Lung microvascular endothelial cell (primary cell): ENCODE results near the gene CLMP. TPM values are rescaled to one million over a fixed set of nuclear protein-coding genes. Genes with fewer than 3 reads are reported as not detected.
"Not testable (repeated sequence)": the region's sequence is repeated elsewhere in the genome, so short reads cannot be mapped to it uniquely, and the experiment has no call there.

Experiments
- DNase-seq, 2 donors: peaks; one replicate each; pipeline versions ENCODE4 v3.0.0 to v3.0.0-alpha.2; 2010; ENCODE audit warnings: low read depth in 2 of 2
- total RNA-seq: library from RNA; depleted of rRNA; stranded (reverse); fragments of >200 nt; gene quantifications from 2 replicates; pipeline ENCODE4 v1.2.1, GENCODE V29; 2014

The CLMP gene
- total RNA-seq, 1 donor from 2014 or later = not detected

DNA sequence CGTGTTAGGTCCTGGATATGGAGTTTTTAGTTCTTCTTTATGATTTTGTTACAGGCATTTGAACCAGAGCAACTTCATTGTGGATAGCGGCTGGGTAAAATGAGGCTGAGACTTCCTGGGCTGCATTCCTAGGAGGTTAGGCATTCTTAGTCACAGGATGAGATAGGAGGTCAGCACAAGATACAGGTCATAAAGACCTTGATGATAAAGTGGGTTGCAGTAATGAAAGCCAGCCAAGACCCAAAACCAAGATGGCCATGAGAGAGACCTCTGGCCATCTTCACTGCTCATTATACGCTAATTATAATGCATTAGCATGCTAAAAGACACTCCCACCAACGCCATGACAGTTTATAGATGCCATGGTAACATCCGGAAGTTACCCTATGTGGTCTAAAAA, 23.4 kb upstream of the CLMP start:
- peak in 1 of 2 donors; percentile 20 for DNase-seq

DNA sequence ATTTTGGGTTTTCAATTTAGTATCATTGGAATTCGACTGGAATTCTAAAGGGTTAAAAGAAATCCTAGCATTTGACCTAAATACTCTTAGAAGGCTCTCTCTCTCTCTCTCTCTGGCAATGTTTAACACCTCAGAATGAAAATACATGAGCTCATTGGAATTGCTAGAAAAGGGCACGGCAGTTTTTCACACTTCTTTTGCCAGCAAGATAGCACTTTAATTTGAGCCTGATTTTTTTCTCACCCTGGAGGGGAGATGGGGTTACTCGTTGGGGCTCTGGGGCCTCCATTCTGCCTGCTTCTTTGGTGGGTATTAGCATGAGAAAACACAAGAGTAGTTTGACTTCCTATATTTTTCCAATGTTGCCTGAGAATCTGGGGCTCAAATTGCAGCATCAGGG, 22.8 kb upstream of the CLMP start:
- no peak for DNase-seq

DNA sequence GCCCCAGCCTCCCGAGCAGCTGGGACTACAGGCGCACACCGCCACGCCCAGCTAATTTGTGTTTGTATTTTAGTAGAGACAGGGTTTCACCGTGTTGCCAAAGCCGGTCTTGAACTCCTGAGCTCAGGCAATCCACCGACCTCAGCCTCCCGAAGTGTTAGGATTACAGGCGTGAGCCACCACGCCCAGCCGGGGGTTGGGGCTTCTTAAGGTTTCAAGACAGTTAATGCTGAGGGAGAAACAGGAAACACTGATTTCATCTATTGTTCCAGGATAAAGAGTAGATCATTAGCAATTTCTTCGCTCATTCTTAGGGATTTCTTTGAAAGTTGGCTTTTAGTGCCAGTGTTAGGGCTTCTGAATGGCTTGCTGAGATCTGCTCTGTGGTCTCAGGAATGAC, 21.2 kb upstream of the CLMP start:
- DNase-seq = peak in 1 of 2 donors; percentile 52

DNA sequence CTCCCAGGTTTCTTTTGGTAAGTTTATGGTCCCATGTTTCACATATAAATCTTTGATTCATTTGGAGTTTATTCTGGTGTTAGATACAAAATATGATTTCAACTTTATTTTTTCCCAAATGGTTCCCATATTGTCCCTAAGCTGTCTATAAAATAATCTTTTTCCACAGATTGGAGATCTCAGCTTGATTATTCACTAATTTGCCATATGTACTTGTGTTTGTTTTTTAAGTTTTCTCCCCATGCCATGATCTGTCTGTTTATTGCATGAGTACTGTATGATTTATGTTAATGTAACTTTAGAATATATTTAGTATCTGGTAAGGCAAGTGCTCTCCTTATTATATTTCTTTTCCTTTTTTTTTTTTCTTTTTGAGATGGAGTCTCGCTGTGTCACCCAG, 19.9 kb upstream of the CLMP start:
- DNase-seq = no peak

DNA sequence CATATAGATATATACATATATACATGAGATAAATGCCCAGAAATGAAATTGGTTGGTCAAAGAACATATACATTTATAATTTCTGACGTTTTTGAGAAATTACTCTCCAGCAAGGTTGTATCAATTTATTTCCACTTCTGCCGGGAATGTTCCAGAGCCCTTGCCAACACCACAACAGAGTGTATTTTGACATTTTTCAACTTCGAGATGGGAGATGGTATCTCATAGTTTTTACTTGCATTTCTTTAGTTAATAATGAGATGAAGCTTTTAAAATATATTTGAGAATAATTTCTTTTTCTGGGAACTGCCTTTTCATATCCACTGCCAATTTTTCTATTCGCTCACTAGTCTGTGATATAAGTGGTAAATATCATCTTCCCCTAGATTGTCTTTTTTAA, 19.3 kb upstream of the CLMP start:
- DNase-seq = no peak

DNA sequence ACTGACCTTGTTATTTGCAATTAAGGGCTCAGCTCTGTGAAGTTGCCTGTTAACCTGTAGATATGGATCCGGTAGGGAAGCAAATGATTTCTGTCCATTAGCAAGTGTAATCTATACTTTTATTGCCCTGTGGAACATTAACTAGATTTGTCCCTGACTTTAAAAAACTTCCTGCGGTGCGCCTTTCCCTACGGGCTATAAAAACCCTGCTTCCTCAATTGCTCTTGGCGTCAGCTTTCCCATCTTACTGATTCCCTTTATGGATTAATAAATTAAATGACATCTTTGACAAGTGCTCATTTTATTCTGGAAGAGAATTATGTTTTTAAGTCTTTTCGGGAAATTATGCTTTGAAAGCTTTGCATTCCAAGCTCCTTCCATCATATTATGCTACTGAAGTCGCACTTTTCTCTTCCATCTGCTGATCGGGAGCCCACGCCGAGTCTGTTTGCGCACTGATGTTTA, 18.3 kb upstream of the CLMP start:
- DNase-seq = no peak

DNA sequence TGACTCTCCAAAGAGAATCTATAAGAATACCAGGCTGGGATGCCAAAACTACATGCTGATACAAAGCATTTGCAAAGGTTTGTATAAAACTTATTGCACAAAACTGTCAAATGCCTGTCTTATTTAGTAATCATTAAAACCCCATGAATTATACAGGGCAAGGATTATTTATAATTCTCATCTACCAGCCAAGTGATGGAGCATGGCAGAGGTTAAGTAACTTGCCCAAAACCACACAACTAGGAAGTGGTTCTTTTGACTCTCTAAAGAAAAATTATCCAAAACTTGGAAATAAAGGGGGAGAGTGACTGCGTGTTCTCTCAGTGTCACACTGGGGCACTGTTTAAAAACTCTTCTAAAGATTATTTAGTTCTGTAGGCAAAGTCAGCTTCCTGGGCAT, 17.4 kb upstream of the CLMP start:
- no peak for DNase-seq

DNA sequence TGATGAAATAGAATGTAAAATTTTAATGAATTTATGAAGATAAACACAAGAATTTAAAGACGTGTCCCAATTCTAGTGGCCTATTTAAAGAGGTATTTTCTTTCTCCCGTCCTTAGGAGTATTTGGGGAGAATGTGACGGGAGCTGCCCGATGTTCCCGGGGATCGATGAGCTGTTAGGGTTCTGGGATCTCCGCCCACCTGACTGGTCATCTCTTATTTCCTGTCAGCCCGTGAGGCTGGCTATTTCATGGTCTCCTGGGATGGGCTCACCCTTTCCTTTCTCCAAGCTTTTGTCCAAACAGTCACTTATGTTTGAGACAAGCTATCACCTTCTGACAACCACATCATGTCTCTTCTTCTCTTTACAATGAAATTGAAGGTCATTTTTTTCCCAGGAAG, 16.9 kb upstream of the CLMP start:
- DNase-seq = no peak

DNA sequence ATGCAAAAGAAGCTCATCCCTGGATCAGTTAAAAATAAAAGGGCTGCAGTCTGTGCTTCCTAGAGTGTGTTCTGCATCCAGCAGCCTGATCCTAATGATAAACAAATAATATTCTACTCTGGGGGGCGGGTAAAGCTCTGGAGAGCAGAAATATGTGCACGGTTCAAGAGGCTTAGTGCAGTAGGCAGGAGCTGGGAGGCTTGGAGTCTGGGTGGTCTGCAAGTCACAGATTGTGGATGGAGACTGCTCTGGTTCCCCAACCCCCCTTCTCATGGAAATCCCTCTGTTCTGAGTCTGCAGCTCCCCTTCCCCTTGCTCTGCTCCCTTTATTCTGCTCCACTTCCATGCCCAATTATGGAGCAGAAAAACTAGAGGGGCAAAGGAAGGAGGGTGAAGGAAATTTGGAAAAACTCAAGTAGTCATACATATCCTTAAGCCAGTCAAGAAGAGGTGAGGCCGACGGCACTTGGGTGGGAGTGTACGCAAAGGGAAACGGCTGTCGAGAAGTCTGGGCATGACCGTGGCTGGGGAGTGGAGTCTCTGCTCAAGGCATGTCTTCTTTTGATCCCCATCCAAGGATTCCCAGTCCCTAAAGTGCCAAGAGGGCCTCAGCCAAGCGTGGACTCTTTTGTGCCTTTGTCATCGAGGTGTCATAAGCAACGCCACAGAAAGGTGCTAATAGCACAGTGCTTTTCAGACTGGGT, 16.3 kb upstream of the CLMP start:
- DNase-seq = no peak

DNA sequence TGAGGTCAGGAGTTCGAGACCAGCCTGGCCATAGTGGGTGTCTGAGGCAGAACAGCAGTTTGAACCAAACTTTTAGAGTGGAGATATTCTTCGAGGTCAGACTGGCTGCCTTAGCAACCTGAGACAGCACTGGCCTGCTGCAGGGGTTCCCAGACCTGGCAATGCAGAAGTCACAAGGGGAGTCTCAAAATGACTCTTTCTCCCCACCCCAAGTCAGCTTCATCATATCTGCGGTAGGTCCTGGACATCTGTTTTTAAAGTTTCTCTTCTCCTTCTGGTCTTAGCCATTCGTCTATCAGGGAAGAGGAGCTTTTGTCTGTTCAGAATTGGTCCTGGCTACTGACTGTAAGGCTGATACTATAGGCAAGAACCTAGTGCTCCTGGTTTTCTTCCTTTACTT, 14.5 kb upstream of the CLMP start:
- no peak for DNase-seq

DNA sequence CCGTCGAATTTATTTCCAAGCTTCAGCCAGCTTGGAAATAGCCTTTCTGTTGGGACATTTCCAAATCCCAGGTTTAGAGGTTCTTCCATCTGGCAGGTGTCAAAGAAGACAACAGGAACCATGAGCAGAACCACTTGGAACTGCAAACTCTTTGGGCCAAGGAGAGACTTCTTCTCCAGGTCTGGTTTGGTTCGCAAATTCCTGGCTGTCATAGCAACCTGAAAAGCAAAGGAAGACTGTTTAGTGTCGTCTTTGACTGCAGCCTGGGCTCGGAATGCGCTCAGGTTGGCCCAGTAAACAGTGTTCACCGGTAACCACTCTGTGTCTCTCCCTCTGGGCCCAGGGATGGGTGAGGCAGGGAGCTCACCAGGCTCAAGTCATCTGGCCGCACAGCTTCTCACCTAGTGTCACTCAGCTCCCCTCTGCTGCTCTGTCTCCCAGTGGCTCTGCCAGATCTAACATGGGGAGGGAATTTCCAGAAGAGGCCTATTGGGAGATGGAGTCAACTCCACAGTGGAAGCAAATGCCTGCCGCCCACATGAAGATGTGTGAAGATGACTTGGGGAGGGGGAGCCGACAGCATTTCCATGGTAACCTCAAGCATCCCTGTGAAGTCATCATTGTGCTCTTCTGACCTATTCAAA, 11.9 kb upstream of the CLMP start:
- no peak for DNase-seq

DNA sequence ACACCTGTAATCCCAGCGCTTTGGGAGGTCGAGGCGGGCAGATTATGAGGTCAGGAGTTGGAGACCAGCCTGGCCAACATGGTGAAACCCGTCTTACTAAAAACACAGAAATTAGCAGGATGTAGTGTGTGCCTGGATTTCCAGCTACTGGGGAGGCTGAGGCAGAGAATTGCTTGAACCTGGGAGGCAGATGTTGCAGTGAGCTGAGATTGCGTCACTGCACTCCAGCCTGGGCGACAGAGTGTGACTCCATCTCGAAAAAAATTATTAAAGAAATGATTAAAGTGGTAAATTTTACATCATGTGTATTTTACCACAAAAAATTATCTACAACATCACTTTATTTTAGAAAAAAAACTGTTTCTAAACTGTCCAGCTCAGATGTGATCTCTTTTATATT, 11.0 kb upstream of the CLMP start:
- DNase-seq = not testable (repeated sequence)

DNA sequence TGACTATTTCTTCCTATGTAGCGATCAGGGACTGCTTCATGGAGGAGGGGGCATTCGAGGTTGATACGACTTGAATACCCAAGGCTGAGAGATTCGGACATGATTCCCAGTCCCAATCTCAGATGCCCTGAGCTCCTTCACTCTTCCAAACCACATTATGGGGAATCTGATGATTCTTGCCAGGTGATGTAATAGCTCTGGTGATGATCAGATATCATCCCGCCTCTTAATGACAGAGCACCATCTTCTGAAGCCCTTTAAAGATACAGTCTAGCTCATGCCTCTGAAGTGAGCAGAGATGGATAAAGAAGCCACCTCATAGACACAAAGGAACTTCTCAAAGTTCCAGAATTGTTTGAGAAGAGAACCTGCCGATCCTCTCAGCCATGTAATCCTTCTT, 8.9 kb upstream of the CLMP start:
- DNase-seq = no peak

DNA sequence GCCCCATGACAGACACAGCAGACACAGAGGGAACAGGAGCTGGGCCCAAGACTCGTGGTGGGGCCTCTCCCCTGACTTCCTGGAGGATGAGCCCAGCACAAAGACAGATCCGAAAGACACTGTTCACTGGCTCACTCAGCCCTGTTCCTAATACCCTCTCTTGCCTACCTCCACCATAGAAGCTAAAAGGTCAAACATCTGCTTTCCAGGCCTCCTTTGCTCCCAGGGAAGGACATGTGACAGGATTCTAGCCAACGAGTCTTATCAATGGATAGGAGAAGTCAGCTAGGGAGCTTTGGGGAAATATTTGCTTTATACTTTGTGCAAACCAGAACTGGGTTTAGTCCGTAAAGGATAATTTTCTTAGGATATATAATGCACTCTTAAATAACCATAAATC, 8.4 kb upstream of the CLMP start:
- DNase-seq = no peak

DNA sequence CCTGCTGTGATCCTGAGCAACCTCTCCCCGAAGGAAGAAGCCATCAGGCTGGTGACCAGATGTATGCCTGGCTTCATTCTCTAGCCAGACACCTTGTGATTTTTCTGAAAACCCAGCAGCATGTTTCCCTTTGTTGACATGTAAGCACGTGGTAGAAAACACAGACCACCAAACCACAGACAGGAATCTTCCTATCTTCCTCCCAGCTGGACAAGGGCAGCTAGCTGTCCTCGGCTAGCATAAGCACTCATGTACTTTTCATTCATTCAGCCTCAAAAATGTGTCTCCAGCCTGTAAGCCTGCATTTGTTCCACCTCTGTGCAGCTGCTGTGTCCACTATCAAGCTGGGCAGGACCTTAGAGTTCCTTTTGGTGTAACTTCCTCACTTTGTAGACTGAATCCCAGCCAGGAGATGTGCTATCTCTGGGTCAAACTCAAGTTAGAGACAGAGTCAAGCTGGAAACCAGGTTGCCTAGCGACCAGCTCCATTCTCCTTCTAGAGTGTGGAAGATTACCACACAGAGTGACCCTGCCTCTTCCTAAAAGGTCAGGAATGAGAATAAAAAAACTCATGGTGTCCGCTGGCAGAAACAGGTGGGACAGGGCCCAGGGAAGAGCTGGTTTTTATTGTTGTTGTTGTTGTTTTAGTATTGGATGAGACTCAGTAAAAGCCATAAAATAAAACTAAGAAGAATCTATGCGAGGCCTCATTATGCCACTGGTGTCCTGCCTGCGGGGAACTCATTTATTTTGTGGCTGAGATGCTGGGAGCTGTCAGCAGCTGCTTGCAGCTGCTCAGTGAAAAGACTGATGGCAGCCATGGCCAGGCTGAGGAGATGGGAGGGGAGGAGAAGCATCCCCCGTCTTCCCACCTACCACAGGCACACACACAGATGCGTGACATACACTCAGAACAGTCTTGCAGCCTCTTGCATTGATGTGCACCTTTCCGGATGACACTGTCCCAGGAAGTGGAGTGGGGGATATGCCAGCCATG, 7.4 kb upstream of the CLMP start:
- peak in 1 of 2 donors; percentile 16 for DNase-seq

DNA sequence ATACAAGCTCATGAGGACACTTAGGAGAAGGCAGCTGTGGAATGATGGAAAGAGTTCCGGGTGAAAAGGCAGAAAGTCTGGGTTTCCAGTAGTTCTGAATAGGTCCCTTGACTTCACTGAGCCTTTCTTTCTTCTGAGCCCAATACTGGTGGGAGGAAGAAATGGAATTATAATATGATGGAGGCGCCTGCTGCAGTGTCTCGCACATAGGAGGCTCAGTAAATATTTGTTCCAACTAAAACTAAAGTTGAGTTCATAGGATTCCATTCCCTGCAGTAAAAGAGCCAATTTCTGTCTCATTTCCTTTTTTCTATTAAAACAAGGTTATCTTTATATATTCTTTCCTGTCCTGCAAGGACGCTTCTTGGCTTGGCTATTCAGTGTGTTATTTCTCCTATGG, 5.2 kb upstream of the CLMP start:
- DNase-seq = peak in 1 of 2 donors; percentile 20

DNA sequence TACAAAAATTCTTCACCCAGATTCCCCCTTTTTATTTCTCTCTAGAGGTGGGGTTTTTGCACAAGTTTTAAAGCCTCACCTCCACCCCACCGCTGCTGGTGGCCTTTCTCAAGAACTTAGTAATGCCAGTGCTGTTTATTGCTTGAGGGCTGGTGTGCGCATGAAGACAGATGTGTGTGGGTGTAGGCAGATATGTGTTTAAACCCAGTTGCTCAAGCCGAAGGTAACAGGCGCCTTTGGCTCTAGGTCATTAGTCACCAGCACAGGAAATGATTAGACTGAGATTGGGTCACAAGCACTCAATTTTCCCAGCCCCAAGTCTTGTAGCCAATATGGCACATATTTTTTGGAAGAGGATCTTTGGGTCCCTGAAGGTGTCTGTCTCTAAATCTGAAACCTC, 2.7 kb upstream of the CLMP start:
- DNase-seq = peak in 1 of 2 donors; percentile 52

DNA sequence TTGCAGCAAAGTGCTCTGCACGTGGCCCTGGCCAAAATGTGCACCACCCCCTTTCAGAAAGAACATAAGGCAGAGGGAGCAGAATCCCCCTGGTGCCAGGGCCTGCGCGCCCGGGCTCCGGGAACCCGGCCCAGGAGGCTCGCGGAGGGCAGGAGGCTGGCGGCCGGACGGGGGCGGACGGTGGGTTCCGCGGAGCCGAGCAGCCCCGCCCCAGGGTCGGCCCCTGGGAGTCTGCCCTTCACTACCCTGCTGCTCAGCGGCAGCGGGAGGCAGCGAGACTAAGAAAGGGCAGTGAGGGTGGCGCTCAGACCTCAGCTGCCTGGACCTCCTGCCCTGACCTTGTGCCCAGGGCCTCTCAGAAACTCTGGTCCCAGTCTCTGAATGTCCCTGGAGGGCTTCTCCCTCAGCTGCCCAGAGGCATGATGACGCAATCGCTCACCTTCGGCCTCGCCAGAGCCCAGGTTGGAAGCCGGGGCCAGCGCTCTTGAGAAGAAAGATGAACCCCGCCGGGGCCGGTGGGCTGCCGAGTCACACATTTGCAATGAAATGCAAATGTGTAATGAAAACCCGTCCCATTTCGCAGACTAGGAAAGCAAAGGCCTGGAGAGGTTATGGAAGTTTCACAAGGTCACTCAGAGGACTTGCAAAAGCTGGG, 1.1 kb upstream of the CLMP start:
- DNase-seq = no peak

DNA sequence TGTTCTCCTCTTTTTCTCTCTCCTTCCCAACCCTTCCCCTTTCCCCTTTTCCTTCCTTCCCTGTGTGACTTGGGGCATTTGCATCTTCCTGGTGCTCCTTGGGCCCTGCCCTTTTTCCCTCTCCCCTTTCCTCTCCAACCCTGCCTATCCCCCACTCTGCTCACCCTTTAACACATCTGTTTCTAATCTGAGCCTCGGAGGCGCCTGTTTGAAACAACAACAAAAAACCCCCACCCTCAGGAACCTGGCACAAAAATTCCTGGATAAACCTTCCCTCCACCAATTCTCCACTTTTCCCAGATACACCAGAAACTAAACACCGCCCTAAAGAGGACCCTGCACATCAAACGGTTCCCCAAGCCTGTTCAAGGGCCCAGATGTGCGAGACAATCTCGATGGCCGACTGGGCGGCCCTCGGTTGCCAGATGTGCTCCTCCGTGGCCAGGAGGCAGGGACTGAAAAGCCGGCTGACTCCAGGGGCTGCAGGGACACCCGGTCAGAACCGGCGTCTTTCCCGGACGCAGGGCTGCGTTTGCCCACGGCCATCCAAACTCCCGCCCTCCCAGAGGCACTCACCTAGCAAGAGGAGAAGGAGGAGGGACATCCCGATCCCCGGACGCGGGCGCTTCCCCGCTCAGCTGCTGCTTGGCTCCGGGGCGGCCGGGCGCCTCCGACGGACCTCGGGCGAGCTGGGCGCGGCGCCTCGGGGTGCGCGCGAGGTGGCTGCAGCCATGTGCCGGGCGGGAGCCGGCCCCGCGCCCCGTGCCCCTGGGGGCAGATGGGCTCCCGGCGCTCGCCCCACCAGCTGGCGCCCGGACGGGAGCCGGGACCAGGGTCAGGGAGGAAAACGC, 486 bp downstream of the CLMP start:
- DNase-seq = peak in 1 of 2 donors; percentile 24

DNA sequence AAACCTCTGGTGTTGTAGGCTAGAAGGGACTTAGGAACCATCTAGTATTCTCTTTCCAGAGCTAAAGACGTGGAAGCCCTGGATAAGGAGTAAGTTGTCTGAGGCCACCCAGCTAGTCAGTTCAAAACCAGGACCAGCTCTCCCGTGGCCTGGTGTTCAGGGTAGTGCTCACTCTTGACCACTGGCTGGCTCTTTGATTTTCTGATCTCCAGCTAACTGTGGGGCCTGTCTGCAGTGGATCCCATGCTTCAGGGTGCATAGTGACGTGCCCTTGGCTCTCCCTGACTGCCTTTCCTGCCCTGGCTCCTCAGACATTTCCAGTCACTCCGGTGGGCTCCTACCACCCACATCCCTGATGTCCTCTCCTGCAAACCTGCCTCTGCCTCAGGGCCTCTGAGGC, 1.3 kb downstream of the CLMP start:
- DNase-seq = no peak

DNA sequence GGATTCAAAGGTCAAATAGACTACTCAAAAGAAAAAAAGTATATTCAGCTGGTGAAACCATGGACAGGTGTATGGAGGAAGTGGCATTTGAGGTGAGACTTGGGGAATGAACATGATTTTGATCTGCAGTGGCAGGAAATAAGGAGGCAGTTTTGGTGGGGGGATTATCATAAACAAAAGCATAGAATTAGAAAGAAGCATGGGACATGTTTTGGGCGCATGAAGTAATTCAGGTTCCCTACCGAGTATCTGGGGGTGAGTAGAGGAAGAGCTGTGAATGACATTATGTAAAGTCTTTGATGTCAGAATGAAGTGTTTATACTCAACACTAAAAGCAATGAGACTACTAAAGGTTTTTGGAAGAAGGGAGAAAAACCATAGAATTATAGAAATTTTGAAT, 3.1 kb downstream of the CLMP start:
- DNase-seq = no peak
